GM18909 (cell line): ENCODE data around the gene DNMT3A.

Source experiments
- ATAC-seq: cut with Tn5 transposase; IDR thresholded peaks from one replicate; pipeline ENCODE4 v1.9.1; 2021; ENCODE audit warnings: mild to moderate bottlenecking; ENCODE audit not compliant: unreplicated experiment, poor library complexity

Gene DNMT3A

GRCh38 chr2:25266399-25266798 is 75.3 kb downstream of the DNMT3A start:
- no peak for ATAC-seq

DNA sequence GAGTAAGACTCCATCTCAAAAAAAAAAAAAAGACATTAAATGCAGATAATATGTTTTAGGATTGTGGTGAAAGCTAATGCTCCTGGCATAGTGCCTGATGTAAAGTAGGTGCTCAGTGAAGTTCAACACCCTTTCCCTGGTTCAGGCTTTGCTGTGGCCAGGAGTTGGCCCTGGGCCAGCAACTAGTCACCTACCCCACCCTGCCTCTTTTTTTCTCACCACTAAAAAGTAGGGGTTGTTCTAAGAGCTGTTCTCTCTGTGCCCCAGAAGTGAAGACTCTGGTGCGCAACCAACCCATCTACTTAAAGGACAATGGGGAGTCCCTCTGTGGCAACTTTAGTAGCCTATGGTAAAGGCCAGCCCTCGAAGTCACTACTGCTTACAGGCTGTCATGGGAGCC is 75.9 kb downstream of the DNMT3A start:
- ATAC-seq: no peak

DNA sequence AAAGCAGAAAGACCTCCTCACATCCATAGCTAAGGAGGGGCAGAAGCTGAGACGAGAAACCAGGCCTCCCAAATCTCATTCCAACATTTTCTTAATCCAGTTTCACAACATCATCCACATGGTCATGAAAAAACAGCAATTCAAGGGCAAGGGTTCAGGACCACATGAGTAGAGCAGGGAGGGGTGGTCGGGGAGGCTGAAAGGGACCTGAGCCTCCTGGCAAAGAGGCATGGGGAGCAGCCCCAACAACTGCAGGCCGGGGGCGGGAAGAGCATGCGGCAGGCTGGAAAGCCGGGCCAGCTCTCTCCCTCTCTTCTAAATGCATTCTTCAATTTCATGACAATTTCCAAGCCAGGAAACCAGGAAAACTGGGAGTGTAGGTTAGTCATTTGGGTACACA is 76.7 kb downstream of the DNMT3A start:
- ATAC-seq: no peak

DNA sequence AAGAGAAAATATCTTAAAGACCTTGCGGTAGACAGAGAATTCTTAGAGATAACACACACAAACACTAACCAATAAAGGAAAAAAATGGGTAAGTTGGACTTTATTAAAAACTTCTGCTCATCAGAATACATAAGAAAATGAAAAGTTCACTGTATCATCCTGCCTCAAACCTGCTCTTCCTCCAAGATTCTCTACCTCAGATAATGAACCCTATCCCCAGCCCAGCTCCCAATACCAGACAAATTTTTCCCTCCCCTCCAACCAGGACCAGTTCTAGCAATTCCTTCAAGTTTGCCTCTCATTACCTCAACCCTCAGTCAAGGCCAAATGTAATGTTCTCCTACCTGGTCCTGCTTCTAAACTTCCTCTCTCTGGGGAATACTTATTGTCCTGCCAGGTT is 79.4 kb downstream of the DNMT3A start:
- no peak for ATAC-seq

DNA sequence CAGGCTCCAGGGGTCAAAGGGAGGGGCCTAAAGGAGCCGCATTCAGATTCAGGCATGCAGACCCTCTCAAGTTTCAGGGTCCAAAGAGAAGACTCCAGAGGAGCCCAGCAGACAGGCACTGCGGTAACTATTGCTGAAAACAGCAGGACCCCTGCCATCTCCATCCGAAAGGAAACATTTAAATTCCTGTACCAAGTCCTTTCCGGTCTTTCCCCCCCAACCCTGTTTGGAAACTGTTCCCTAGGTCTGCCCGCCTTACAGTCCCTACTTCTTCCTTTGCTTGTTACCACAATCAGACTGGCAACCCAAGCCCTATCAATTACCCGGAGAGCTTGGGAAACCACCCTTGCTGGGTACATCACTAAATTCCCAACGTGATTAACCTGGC is 82.0 kb downstream of the DNMT3A start:
- no peak for ATAC-seq

GRCh38 chr2:25258847-25259736 is 82.6 kb downstream of the DNMT3A start:
- ATAC-seq: no peak

DNA sequence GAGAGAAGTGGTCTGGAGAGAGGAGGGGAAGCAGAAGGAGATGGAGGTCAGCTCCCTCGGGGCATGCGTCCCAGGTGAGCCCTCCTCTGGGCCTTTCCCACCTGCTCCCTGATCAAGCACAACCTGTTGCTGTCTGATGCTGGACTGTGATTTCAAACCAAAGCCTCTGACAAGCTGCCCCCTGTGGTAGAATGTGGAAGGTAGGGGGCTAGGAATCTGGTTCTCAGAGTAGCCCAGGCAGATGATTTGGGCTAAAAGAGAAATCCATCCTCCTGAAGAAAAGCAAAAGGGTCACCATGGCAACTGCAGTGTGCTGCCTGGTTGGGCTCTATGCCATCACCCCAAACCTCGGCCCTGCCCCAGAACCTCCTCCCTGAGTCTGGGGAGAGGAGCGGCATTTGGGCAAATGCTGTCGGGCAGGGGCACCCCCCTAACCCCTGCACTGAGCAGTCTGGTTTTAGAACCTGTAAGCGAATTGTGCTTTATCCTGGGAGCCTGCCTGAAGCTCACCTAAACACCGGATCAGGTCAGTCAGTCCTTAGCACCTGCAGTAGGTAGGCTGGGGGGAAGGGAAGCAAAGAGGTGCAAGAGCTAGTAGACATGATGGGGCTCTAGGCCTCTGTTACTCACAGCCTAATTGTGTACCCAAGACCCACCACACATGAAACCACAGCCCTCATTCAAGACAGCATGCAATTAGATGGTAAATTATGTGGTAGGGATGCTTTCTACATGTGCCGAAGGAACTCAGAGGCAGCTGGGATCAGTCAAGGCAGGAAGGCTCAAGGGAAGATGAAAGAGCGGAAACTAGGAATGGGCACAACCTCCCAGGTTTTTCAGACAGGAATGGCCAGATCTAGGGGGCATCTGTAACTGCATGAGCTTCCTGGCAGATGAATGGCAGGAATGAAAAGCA is 83.5 kb downstream of the DNMT3A start:
- ATAC-seq: no peak

DNA sequence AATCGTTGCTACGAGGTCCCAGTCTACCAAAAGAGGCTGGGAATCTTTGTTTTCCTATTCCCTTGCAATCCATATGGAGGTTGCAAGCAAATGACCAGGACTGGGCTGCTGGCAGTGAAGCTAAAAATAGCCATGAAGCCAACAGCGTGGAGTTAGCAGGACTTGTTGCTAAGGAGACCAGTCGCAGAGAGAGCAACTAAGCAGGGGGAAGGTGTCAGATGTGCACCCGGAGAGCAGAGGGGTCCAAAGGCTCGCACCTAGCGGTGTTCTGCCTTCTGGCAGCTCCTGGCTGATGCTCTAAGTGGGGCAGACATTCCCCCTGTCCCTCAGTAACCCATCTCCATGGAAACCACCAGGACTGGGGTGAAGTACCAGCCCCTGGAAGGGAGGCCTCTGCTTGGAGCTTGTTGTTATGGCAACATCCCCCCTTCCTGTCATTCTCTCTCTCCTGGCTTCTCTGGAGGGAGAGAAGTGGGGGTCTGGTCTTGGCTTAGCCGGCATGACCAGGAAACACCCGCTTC is 84.6 kb downstream of the DNMT3A start:
- ATAC-seq: no peak

GRCh38 chr2:25256488-25256875 is 85.2 kb downstream of the DNMT3A start:
- ATAC-seq: no peak

DNA sequence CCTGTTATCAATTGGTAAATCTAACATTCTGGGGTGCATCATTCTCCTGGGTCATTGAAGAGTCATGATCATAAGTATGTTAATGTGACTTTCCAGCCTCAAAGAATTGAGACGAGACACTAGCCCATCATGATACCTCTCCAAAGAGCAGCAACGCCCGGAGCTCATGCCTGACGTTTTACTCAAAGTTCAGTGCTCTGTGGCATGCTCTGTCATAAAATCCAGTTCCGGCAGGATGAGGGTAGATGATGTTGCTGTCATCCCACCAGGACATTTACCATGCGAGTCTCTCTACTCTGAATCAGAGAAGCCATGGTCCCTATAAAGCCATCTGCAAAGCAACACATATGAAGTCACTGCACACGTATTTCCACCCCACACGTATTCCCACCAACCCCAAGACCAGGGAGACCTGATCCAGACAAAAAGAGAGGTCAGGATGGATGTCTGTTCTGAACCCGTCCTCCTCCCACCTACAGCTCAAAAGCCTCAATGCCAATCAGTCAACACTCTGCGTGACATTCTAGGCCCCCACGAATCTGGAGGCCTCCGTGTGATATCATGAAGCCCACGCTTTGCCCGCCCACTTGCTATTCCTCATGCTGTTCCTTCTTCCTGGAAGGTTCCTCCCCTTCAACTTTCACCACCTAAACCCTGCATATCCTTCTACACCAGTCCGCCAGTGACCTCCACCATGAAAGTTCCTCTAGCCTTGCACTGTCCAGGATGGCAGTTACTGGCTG is 85.8 kb downstream of the DNMT3A start:
- no peak for ATAC-seq

DNA sequence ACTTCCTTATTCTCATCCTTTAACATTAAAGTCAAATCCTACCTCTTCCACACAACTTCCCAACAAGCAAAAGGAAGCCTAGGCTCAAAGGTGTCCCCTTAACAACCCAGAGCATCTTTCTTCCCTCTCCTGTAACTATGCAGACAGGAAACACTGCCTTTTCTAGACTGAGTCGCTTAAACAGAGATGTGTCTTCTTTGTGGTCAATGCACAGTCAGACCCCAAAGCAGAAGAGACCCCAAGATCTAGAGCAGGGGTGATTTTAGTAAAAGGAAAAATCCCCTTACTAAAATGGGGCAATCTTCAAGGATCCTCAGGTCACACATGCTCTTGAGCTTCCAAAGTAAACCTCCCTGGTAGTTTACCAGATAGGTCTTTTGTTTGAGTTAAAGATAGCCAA is 86.8 kb downstream of the DNMT3A start:
- no peak for ATAC-seq

DNA sequence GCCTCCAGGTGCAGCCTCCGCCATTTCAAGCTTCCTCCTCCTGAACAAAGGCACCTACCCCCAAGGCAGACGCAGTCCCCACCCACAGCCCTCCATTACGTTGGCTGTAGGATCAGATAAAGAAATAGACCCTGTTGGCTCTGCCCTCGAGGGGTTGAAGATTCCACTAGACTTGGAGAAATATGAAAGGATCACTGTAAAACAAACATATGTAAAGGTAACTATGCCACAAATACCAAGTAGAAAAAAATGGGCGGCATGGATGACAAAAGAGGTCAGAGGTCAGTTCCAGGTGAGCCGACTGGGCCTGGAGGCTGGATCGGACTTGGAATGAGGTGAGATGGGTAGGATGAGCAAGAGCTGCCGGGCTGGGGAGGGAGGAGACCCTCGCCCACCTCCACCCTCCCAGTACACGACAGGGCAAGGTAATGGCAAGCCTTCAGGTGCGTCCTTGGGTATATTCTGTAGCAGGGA is 88.5 kb downstream of the DNMT3A start:
- no peak for ATAC-seq

- ATAC-seq: peak; percentile 50
These were observed 89.2 kb downstream of the DNMT3A start for GRCh38 chr2:25252291-25253152.

DNA sequence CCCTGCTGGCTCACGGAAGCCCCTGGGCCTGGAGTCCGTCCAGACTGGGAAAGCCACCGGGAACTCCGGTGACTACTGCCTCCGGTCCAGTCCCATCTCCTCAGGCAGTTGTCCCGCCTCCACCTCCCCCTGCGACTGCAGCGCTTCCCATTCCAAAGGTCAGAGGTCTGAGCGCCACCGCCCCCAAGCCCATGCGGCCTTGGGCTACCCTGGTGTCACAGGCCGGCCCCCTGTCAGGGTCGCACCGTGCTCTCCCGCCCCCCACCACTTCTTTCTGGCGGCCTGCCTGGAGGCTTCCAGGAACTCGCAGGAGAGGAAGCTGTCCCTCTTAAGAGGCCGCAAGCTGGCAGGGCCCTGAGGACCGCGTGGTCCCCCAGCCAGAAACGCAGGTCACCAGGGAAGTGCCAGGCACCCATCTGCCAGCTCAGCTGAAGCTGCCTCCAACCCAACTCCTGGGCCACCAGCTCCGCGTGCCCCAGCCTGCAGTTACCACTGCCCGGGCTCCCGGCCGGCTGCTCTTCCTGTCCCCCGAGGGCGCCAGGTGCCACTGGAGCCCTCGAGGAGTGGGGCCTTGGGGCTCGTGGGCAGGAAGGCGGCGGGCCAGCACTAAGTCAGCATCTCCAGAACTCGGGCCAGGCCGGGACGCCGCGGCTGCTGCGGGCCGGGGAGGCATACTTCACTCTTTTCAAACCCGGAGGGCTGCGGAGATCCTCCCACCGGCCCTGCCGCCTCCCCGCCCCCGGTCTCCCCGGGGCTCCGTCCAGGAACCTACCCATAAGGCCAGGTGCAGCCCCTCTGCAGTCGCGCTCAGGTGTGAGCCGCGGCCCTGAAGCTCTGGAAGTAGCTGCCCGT is 90.1 kb downstream of the DNMT3A start:
- peak; percentile 44 for ATAC-seq

DNA sequence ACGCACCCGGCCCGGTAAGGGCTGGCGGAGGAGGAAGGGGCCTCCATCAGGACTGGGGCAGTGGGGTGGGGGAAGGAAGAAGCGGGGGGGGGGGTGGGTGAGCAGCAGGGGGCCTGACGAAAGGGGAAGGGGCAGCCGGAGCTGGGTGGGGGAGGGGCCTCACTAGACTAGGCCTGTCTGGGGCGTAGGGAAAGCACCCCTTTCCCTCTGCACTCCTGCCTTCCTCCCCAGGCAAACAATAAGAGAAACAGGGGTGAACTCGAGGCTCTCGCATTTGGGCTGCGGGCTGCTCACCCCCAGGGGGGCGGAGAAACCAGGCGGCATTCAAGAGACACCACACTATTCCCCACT is 90.7 kb downstream of the DNMT3A start:
- peak; percentile 9 for ATAC-seq

DNA sequence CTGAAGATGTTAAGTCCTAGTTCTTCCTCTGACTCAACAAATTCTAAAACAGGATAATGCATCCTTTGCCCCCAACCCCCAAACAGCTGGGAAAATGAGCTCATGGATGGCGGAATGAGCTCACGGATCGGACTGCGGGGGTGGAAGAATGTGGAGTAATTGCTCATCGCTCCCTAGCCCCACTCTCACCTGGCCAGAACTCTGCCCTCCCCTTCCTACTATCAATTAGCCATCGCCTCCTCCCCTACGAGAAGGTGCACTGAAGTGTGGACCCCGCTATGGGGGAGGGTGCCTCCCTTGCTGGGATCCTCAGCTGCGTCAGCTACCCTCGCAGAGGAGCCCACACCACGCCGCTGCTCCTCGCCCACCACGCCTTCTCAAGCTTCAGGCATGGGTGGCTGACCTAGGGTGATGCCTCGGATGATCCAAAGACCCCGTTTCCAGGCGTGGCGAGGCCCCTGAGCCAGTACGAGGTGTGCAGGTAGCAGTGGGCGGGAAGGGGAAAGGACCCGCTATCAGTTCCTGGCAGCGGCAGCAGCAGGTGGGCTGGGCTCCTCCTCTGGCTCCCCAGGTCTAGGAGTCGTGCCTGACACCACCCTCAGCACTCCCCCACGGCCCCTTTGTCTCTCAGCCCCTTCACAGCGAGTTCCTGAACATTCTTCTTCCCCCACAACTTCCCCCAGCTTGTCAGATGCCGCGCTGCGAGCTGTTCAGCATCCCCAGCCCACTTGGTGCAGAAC is 91.2 kb downstream of the DNMT3A start:
- ATAC-seq: no peak

- ATAC-seq: no peak
These were observed 91.9 kb downstream of the DNMT3A start for GRCh38 chr2:25249785-25250184.
